ENCODE results near the gene ELAVL4. TPM values are rescaled to one million over a fixed set of nuclear protein-coding genes. Genes with fewer than 3 reads are reported as not detected.

ELAVL4 gene
- total RNA-seq, 1 donor from 2014 or later, result not detected

DNA sequence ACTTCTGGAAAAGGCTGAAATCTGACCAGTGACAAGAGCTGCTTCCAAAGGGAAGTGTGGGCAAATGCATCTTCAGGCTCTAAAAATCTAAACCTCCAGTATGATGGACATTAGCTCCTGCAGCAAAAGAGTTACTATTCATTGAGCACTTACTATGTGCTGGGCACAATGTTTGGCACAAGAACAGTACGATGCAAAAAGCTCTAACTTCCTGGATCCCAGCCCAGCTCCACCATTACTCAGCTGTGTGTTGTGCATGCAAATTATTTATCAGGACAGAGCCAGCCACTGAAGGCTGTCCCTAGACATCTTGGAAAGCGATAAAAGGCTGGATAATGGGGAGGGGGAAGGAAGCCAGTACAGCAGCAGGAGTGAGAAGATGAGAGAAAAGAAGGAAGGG is 143.5 kb downstream of the ELAVL4 start:
- DNase-seq (ENCODE audit: low spot score), result no peak

Other genes with a start within 250 kb of the ELAVL4 start
- gene AGBL4, start 85.0 kb upstream of the ELAVL4 start, total RNA-seq, result 0.21 TPM

Measured in ureter (tissue), 1 donor.